NCI-H1436 treated with DMSO at 0.1 percent for 48 hours (cell line): Measurements from ENCODE around the gene IGF2.

Experiments used
- DNase-seq: peaks from one replicate; lab custom pipeline; 2025; lab: John Stamatoyannopoulos, UW

Gene IGF2

GRCh38 chr11:2122907-2123627, 16.1 kb downstream of the IGF2 start:
- DNase-seq: no peak

- DNase-seq: no peak
Measured at GRCh38 chr11:2122222-2122906, 16.8 kb downstream of the IGF2 start.

- no peak for DNase-seq
Measured at GRCh38 chr11:2121227-2122130, 17.7 kb downstream of the IGF2 start.

GRCh38 chr11:2120359-2121100, 18.7 kb downstream of the IGF2 start:
- DNase-seq: no peak

- DNase-seq: no peak
Measured at GRCh38 chr11:2118677-2119076, 20.5 kb downstream of the IGF2 start.

GRCh38 chr11:2116680-2117079, 22.5 kb downstream of the IGF2 start:
- DNase-seq: no peak

- no peak for DNase-seq
Measured at GRCh38 chr11:2115308-2115707, 23.9 kb downstream of the IGF2 start.

GRCh38 chr11:2114430-2115241, 24.6 kb downstream of the IGF2 start:
- DNase-seq: no peak

- DNase-seq: no peak
Measured at GRCh38 chr11:2113776-2114175, 25.4 kb downstream of the IGF2 start.

GRCh38 chr11:2110521-2110920, 28.7 kb downstream of the IGF2 start:
- no peak for DNase-seq

- no peak for DNase-seq
Measured at GRCh38 chr11:2109541-2110019, 29.6 kb downstream of the IGF2 start.

GRCh38 chr11:2108675-2109491, 30.3 kb downstream of the IGF2 start:
- DNase-seq: no peak

GRCh38 chr11:2107941-2108630, 31.1 kb downstream of the IGF2 start:
- no peak for DNase-seq

- no peak for DNase-seq
Measured at GRCh38 chr11:2107521-2107920, 31.7 kb downstream of the IGF2 start.

- no peak for DNase-seq
Measured at GRCh38 chr11:2106583-2107209, 32.5 kb downstream of the IGF2 start.

GRCh38 chr11:2105511-2105910, 33.7 kb downstream of the IGF2 start:
- no peak for DNase-seq

- DNase-seq: no peak
Measured at GRCh38 chr11:2104524-2105440, 34.4 kb downstream of the IGF2 start.
